ENCODE data around the gene KIAA1328. TPM values are rescaled to one million over a fixed set of nuclear protein-coding genes. Genes with fewer than 3 reads are reported as not detected.
"Not testable (repeated sequence)": the region's sequence is repeated elsewhere in the genome, so short reads cannot be mapped to it uniquely, and the experiment has no call there.

KIAA1328 gene
- total RNA-seq, 1 donor from 2014 or later = 10.7 TPM

- no peaks in the 10 kb centered on the region for H3K9me3 Mint-ChIP-seq (ENCODE audit: unreplicated experiment)
- no peaks in the 10 kb centered on the region for H3K27me3 Mint-ChIP-seq (ENCODE audit: unreplicated experiment)
- TF ChIP-seq CTCF (IDR thresholded peaks at IDR 0.05) = no peak
- no peak for DNase-seq (ENCODE audit: extremely low spot score, unreplicated experiment)
- H3K4me3 Mint-ChIP-seq (ENCODE audit: unreplicated experiment) = no peak overlapping the region
- H3K4me1 Mint-ChIP-seq (ENCODE audit: unreplicated experiment) = no peaks in the 10 kb centered on the region
- H3K36me3 Mint-ChIP-seq (ENCODE audit: unreplicated experiment) = peaks cover 11% of the 10 kb centered on the region
- no peak overlapping the region for H3K27ac Mint-ChIP-seq (ENCODE audit: unreplicated experiment)
Measured at GRCh38 chr18:36872329-36872728, 43.4 kb downstream of the KIAA1328 start.

GRCh38 chr18:36873826-36874225 lies 44.9 kb downstream of the KIAA1328 start:
- H3K4me1 Mint-ChIP-seq (ENCODE audit: unreplicated experiment); DNase-seq (ENCODE audit: extremely low spot score, unreplicated experiment); H3K27ac Mint-ChIP-seq (ENCODE audit: unreplicated experiment); H3K9me3 Mint-ChIP-seq (ENCODE audit: unreplicated experiment); H3K4me3 Mint-ChIP-seq (ENCODE audit: unreplicated experiment); H3K27me3 Mint-ChIP-seq (ENCODE audit: unreplicated experiment): not testable (repeated sequence)
- H3K36me3 Mint-ChIP-seq (ENCODE audit: unreplicated experiment) = peaks cover 11% of the 10 kb centered on the region

- not testable (repeated sequence) for H3K9me3 Mint-ChIP-seq (ENCODE audit: unreplicated experiment); H3K27ac Mint-ChIP-seq (ENCODE audit: unreplicated experiment); H3K4me3 Mint-ChIP-seq (ENCODE audit: unreplicated experiment); DNase-seq (ENCODE audit: extremely low spot score, unreplicated experiment); H3K27me3 Mint-ChIP-seq (ENCODE audit: unreplicated experiment); H3K4me1 Mint-ChIP-seq (ENCODE audit: unreplicated experiment)
- H3K36me3 Mint-ChIP-seq (ENCODE audit: unreplicated experiment) = peaks cover 16% of the 10 kb centered on the region
Measured at GRCh38 chr18:36879796-36880195, 50.9 kb downstream of the KIAA1328 start.

- Mint-ChIP-seq H3K27me3 (ENCODE audit: unreplicated experiment) (no peaks in the 10 kb centered on the region), H3K27ac (ENCODE audit: unreplicated experiment) (no peak overlapping the region), H3K9me3 (ENCODE audit: unreplicated experiment) (no peaks in the 10 kb centered on the region), H3K4me1 (ENCODE audit: unreplicated experiment) (peaks cover 28% of the 10 kb centered on the region), H3K4me3 (ENCODE audit: unreplicated experiment) (no peak overlapping the region), H3K36me3 (ENCODE audit: unreplicated experiment) (peaks cover 2% of the 10 kb centered on the region)
- no peak for TF ChIP-seq CTCF (IDR thresholded peaks at IDR 0.05)
- DNase-seq (ENCODE audit: extremely low spot score, unreplicated experiment) = no peak
Measured at GRCh38 chr18:36885981-36886380, 57.1 kb downstream of the KIAA1328 start.

GRCh38 chr18:36887114-36887513 lies 58.2 kb downstream of the KIAA1328 start:
- TF ChIP-seq CTCF (IDR thresholded peaks at IDR 0.05) = no peak
- H3K27me3 Mint-ChIP-seq (ENCODE audit: unreplicated experiment) = no peaks in the 10 kb centered on the region
- H3K9me3 Mint-ChIP-seq (ENCODE audit: unreplicated experiment) = no peaks in the 10 kb centered on the region
- peaks cover 28% of the 10 kb centered on the region for H3K4me1 Mint-ChIP-seq (ENCODE audit: unreplicated experiment)
- DNase-seq (ENCODE audit: extremely low spot score, unreplicated experiment) = no peak
- H3K4me3 Mint-ChIP-seq (ENCODE audit: unreplicated experiment) = no peak overlapping the region
- H3K36me3 Mint-ChIP-seq (ENCODE audit: unreplicated experiment) = peaks cover 2% of the 10 kb centered on the region
- peak overlapping the region; percentile 67 for H3K27ac Mint-ChIP-seq (ENCODE audit: unreplicated experiment)

GRCh38 chr18:36887864-36888263 lies 58.9 kb downstream of the KIAA1328 start:
- Mint-ChIP-seq H3K4me3 (ENCODE audit: unreplicated experiment) (no peak overlapping the region), H3K4me1 (ENCODE audit: unreplicated experiment) (peaks cover 28% of the 10 kb centered on the region), H3K9me3 (ENCODE audit: unreplicated experiment) (no peaks in the 10 kb centered on the region), H3K36me3 (ENCODE audit: unreplicated experiment) (peaks cover 2% of the 10 kb centered on the region), H3K27me3 (ENCODE audit: unreplicated experiment) (no peaks in the 10 kb centered on the region), H3K27ac (ENCODE audit: unreplicated experiment) (peak overlapping the region; percentile 67)
- DNase-seq (ENCODE audit: extremely low spot score, unreplicated experiment) = no peak
- no peak for TF ChIP-seq CTCF (IDR thresholded peaks at IDR 0.05)
